Measurements from ENCODE around the gene EP400.

DNA sequence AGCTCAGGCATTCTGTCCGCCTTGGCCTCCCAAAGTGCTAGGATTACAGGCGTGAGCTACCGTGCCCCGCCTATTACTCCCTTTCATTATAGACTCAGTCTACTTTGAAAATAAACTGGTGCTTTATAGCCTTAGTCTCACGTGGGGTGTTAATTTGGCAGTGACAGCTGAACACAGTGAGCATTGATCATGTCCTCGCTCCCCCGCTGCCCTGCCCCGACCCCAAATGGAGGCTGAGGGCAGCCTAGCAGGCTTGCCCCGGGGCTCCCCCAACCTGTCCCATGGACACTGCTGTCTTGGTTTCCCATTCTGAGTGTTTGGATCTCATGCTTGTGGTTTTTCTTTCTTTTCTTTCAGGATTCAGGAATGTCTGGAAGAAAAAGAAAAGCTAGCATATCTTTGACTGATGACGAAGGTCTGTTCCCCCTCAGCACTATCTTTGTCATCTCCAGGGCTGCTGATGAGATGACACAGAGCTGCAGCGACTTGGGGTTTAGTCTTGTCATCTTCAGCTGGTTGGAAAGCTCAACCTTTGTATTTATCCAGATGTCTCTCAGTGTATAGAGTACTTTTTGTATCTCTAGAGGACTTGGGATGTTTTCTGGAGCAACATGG is 42.2 kb downstream of the EP400 start:
- TF ChIP-seq CTCF (optimal IDR thresholded peaks at IDR 0.05 in 1 of 3, IDR thresholded peaks at IDR 0.05 in 1 of 3, conservative IDR thresholded peaks at IDR 0.05 in 1 of 3; ENCODE audit: extremely low read depth in 1 of 3, insufficient read depth in 2 of 3, low read length in 3 of 3) (no peak), EZH2 (IDR thresholded peaks at IDR 0.05; ENCODE audit: low read length) (no peak)
